SH-SY5Y (cell line): ENCODE data around the gene COX4I2.

Source experiments
- GATA2 ChIP-seq: IDR thresholded peaks from 2 replicates; pipeline ENCODE4 v1.6.1; 2011; ENCODE audit warnings: mild to moderate bottlenecking, low read depth, low read length
- GATA3 ChIP-seq: IDR thresholded peaks from 2 replicates; pipeline ENCODE4 v1.6.1; 2011; ENCODE audit warnings: low read depth, mild to moderate bottlenecking, low read length, moderate library complexity

DNA sequence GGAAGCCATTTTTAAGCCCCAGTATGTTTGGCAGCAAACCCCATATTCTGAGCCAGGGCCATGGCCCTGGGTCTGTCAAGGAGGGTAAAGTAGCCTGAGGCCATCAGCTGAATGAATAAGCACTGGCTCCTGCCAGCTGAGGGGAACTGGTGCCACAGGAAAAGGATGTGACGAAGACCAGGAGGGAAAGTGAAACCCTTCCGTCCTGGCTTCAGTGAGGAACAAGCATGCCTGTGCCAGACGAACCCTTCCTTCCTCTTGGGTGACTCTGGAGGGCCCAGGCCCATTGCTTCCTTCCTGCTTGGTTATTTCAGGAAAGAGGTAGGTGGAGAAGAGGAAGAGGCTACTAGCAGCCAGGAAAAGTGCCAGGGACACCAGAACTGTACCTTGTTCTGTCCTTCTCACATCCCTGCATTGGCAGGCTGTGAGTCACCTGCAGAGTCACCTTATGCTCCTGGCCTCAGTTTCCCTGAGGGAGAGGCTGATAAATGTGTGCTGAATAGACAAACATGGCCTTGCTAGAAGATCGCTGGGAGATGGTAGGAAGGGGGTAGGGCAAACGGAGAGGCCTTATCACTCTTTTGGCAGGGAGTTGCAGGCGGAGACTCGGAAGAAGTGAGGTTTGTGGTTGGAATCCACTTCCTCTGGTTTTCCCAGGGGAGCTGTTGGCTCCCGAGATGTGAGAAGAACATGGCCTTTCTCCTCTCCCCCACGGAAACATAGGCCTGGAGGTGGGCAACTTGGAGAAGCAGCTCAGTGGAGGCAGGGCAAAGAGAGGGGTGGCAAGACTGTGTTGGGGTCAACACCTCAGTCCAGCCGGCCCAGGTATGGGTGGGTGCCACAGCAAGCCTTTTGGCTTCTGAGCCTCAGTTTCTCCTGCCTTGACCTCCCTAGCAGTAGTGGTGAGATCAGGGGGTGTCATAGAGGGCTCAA, 37.4 kb downstream of the COX4I2 start:
- TF ChIP-seq GATA2 (no peak), GATA3 (no peak)
